ENCODE data around the gene CPM. TPM values are rescaled to one million over a fixed set of nuclear protein-coding genes. Genes with fewer than 3 reads are reported as not detected.

The CPM gene
- total and polyA plus RNA-seq, 2 donors: 14.3 to 24.6 TPM

DNA sequence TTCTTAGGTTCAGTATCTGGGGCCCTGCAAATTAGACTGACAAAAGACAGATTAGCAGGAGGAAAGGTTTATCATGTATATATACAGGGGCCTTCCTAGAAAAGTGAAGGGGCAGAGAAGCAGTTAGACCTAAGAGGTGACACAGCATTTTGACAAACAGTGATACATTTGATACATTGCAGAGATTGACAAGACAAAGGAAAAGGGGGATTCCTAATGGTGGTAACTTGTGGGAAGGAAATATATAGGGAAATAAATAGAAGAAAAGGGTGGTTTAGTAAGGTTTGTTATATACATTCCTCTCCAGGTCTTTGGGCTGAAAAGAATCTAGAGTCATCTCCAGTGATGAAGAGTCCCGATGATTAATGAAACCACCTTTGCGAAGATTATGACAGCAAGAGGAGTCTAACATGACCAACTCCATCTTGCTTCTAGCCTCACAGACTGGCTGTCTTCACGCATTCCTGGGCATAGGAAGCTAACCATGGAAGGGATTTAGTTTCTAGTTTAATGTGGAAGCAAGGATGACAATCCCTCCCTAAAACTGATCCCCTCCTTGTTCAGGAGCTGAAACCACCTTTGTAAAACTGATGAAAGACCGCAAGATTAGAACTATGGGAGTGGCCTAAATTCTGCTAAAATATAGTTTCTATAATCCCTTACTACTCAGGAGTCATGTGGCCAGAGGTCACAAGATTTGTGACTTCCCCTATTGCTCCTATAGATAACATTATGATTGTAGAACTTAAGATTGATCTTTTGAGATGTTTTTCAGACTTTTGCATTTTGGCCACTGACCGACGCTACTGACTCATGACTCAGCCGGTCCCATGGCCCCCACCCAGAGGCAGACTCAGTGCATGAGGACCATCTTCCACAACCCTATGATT is 31.1 kb upstream of the CPM start:
- no peak overlapping the region for H3K4me3 ChIP-seq (ENCODE audit: low read depth, low read length)
- no peak for DNase-seq (ENCODE audit: extremely low spot score)
- no peaks in the 10 kb centered on the region for H3K36me3 ChIP-seq (ENCODE audit: insufficient read depth)
- WGBS: 92% methylated on average over 7 of the region's 7 CpGs
- H3K27ac ChIP-seq (ENCODE audit: low read depth): no peak overlapping the region
- no peaks in the 10 kb centered on the region for H3K4me1 ChIP-seq (ENCODE audit: insufficient read depth)

DNA sequence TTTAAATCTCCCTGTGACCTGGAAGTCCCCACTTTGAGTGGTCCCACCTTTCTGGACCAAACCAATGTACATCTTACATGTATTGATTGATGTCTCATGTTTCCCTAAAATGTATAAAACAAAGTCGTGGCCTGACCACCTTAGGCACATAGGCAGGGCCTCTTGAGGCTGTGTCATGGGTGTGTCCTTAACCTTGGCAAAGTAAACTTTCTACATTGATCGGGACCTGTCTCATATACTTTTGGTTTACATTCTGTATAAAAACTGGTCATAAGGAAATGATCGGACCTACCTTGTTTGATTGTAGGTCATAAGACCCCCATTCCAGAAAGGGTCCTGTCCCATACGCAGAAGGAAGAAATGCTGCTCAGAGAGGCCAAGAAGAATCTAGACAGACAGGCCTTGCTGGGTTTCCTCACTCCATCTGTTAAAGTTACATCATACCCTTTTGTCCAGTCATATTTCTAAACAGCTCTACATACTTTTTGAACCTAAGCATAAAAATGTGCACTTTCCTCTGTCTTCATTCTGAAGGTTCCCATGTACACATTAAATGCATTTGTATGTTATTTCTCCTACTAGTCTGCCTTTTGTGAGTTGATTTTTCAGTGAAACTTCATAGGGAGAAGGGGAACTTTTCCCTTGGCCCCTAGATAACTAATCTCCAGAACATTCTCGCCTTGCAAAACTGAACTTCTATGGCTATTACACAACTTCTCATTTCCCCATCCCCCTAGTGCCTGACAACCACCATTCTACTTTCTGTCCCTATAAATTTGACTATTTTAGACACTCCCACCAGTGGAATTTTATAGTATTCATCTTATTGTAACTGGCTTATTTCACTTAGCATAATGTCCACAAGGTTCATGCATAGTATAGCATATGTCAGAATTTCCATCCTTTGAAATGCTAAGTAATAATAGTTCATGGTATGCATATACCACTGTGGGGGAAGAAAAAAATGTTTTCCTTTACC is 30.2 kb upstream of the CPM start:
- 74% methylated on average over 5 of the region's 5 CpGs for WGBS
- Histone ChIP-seq H3K4me3 (ENCODE audit: low read depth, low read length) (no peak overlapping the region), H3K36me3 (ENCODE audit: insufficient read depth) (no peaks in the 10 kb centered on the region), H3K4me1 (ENCODE audit: insufficient read depth) (no peaks in the 10 kb centered on the region), H3K27ac (ENCODE audit: low read depth) (peak overlapping the region; percentile 50)
- no peak for DNase-seq (ENCODE audit: extremely low spot score)

DNA sequence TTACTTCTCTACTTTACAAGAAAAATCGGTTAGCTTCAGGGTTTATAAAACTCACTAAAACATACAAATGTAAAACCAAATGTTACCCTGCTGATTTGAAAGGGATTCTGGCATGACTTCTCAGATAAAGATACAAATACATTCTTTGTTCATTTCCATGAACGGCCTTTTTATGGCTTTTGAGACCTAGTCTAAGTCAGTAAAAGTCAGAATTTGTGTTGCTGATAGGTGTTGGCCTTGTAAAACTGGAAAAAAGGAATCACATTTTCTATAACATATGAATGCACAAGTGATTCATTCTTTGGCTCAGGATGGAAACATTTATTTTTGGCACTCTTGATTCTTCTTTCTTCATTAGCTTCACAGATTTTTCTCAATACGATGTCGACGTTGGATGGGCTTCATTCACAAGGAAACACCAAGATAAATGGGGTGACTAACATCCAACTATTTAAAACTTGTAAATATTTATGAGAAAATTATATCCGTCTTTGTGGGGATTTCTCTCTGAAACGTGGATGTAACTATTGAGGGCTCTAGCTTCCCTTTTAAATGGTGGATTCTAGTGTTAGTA is 27.0 kb upstream of the CPM start:
- no peaks in the 10 kb centered on the region for H3K4me1 ChIP-seq (ENCODE audit: insufficient read depth)
- H3K36me3 ChIP-seq (ENCODE audit: insufficient read depth): no peaks in the 10 kb centered on the region
- whole genome bisulfite sequencing: 20% methylated on average over 7 of the region's 7 CpGs
- peak; percentile 55 for DNase-seq (ENCODE audit: extremely low spot score)
- no peak overlapping the region for H3K27ac ChIP-seq (ENCODE audit: low read depth)
- no peak overlapping the region for H3K4me3 ChIP-seq (ENCODE audit: low read depth, low read length)

DNA sequence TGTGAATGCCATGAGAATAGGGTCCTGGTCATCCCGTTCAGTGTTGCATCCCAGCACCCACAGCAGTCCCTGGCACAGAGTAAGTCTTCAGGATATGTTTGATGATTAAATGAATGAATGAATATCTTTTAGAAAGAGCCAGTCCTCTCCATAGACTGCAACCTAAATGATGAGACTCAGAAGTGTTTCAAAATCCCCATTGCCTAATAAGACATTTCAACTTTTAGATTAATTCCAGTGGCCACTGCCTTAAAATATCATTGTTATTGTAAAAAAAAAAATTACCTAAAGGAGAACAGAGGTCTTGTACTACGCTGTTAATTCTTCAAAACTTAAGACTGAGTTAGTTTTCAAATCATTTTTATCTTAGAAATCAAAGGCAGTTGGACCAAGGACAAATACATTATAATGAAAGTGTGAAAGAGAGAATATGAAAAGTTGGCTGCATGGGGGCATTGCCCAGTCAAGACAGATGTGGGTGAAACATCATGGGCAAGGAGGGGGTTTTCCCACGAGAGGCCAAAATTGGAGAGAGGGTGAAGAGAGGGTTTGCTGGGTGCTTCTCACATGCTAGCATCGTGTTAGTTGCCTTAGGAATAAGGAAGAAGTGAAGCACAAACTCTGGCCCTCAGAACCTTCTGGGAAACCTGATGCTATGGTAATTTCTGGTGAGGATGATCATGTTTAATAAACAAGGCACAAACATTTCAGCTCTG is 26.3 kb upstream of the CPM start:
- no peaks in the 10 kb centered on the region for H3K36me3 ChIP-seq (ENCODE audit: insufficient read depth)
- no peaks in the 10 kb centered on the region for H3K4me1 ChIP-seq (ENCODE audit: insufficient read depth)
- H3K4me3 ChIP-seq (ENCODE audit: low read depth, low read length): no peak overlapping the region
- WGBS: 57% methylated on average over 4 of the region's 4 CpGs
- no peak for DNase-seq (ENCODE audit: extremely low spot score)
- H3K27ac ChIP-seq (ENCODE audit: low read depth): no peak overlapping the region

DNA sequence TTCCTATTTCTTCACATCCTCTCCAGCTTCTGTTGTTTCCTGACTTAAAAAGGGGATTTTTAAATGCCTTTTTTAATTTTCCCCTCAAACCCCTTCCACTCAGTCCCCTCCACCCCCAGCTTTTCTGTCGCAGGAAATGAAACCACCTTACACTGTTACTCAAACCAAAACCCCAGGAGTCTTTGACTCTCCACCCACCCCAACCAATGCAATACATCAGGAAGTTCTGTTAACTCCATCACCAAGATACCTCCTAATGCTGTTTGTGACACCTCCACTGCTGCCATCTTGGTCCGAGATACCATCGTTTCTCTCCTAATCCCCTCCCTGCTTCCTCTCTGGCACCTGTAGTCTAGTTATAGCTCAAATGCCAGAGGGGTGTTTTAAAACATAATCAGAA is 25.4 kb upstream of the CPM start:
- no peaks in the 10 kb centered on the region for H3K36me3 ChIP-seq (ENCODE audit: insufficient read depth)
- no peak for DNase-seq (ENCODE audit: extremely low spot score)

DNA sequence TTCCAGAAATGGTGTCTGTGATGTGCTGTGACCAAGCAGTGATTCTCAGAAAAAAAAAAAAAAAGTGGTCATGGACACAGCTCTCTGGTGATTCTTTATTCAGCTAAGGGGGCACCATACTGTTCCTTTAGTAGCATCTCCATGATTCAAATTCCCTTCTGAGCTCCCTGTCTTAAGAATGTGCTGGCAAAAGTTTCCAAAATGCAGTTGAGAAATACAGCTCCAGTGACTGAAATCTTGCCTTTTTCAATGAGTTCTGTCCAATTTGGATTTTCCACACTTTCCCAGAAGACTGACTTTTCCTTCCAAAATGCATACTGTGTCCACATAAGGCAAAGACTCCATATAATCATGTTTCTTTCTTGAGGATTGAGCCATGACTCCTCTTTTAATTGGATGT is 24.3 kb upstream of the CPM start:
- no peak overlapping the region for H3K27ac ChIP-seq (ENCODE audit: low read depth)
- no peak overlapping the region for H3K4me3 ChIP-seq (ENCODE audit: low read depth, low read length)
- DNase-seq (ENCODE audit: extremely low spot score): no peak
- no peaks in the 10 kb centered on the region for H3K36me3 ChIP-seq (ENCODE audit: insufficient read depth)
- no peaks in the 10 kb centered on the region for H3K4me1 ChIP-seq (ENCODE audit: insufficient read depth)

More for the DNA sequence above, 25.4 kb upstream of the CPM start:
- no peaks in the 10 kb centered on the region for H3K4me1 ChIP-seq (ENCODE audit: insufficient read depth)
- 77% methylated on average over 3 of the region's 3 CpGs for whole genome bisulfite sequencing
- H3K4me3 ChIP-seq (ENCODE audit: low read depth, low read length): no peak overlapping the region
- H3K27ac ChIP-seq (ENCODE audit: low read depth): no peak overlapping the region

DNA sequence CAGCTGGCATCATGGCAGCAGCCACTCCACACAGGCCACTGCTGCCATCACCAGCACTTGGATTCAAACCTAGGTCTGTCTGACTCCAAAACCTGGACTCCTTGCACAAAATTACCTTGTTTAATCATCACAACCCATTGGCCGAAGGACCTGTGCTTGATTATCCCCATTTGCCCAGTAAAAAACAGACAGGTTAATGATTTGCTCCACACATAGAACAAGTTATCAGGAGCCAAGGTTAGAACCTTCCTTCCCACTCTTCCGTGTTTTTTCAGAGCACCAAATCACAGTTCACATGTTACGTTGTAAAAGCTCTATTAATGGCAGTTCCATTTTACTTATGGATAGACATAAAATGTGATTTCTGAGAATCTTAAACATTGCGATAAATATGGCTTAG is 23.5 kb upstream of the CPM start:
- no peaks in the 10 kb centered on the region for H3K4me1 ChIP-seq (ENCODE audit: insufficient read depth)
- WGBS: 99% methylated on average over 4 of the region's 4 CpGs
- H3K27ac ChIP-seq (ENCODE audit: low read depth): no peak overlapping the region
- no peak for DNase-seq (ENCODE audit: extremely low spot score)
- no peak overlapping the region for H3K4me3 ChIP-seq (ENCODE audit: low read depth, low read length)
- no peaks in the 10 kb centered on the region for H3K36me3 ChIP-seq (ENCODE audit: insufficient read depth)

DNA sequence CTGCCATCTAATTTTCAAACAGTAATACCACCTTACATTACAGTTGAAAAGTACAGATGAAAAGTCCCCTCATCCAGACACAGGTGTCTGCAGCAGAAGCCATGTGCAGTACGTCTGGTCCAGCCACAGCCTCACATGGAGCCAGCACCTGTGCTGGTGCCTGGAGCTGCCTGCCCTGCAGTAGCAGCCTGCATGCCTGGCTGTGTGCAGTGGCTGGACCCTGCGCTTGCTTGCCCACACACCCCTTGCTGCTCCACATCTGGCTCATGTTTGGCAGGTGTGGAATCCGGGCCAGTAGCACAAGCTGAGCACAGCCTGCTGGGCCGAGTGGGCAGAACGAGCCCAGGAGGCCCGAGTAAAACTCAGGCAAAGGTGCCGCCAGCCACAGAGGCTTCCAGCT is 21.8 kb upstream of the CPM start:
- no peak for DNase-seq (ENCODE audit: extremely low spot score)
- no peaks in the 10 kb centered on the region for H3K4me1 ChIP-seq (ENCODE audit: insufficient read depth)
- 91% methylated on average over 7 of the region's 7 CpGs for WGBS
- no peaks in the 10 kb centered on the region for H3K36me3 ChIP-seq (ENCODE audit: insufficient read depth)
- H3K4me3 ChIP-seq (ENCODE audit: low read depth, low read length): no peak overlapping the region
- H3K27ac ChIP-seq (ENCODE audit: low read depth): no peak overlapping the region

DNA sequence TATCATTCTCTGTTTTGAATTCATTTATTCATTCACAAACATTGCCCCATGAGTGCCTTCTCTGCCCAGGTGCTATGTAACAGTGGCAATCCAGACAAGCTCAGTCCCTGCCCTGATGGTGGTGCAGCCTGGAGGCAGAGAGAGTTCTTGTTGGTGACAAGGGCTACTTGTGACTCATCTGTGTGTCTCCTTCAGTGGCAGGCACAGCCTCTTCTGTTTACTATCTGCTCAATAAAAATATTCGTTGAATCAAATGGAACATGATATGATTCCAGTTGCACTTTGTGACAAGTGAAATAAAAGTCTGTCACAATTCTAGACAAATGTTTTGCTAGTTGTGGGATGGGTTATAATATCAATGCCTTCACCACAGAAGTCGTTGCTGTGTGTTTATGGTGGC is 20.6 kb upstream of the CPM start:
- WGBS: 36% methylated on average over 2 of the region's 2 CpGs
- Histone ChIP-seq H3K4me1 (ENCODE audit: insufficient read depth) (no peaks in the 10 kb centered on the region), H3K36me3 (ENCODE audit: insufficient read depth) (no peaks in the 10 kb centered on the region), H3K4me3 (ENCODE audit: low read depth, low read length) (no peak overlapping the region), H3K27ac (ENCODE audit: low read depth) (no peak overlapping the region)
- no peak for DNase-seq (ENCODE audit: extremely low spot score)

DNA sequence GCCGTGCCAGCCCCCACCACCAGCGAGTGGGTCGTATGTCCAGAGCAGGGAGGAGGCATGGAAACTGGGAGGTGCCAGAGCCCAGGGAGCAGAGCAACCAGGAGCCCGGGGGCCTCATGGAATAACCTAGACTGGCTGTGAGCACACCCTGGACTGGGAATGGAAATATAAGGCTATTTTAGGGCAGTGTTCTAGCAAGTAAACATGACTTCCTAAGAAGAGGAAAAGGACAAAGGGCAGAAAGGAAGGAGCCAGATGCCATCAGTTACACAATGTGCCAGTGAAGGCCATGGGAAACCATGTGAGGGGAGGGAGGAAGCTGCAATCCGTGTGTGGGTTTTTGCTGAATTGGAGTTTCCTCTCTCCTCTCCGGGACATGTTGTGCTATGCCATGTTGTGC is 18.7 kb upstream of the CPM start:
- Histone ChIP-seq H3K4me1 (ENCODE audit: insufficient read depth) (no peaks in the 10 kb centered on the region), H3K4me3 (ENCODE audit: low read depth, low read length) (no peak overlapping the region), H3K36me3 (ENCODE audit: insufficient read depth) (no peaks in the 10 kb centered on the region), H3K27ac (ENCODE audit: low read depth) (no peak overlapping the region)
- WGBS: 78% methylated on average over 6 of the region's 6 CpGs
- no peak for DNase-seq (ENCODE audit: extremely low spot score)

DNA sequence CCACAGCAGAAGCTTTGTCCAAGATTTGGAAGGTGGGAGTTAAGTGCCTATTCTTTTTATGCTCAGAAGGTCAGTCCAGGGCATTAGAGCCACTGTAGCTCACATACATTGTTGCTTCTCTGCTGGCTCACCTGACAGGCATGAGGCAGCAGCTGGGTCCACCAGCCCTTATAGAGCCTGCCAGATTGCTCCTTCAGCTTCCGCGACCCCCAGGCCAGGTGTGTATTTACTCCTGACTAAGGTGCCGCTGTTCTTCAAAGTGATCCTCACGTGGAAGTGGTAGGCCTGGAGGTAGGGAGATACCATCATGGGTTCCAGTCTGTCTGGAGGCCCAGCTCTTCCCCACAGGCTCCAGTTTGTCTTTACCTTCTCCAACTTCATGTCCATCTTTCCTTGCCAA is 17.5 kb upstream of the CPM start:
- Histone ChIP-seq H3K27ac (ENCODE audit: low read depth) (no peak overlapping the region), H3K36me3 (ENCODE audit: insufficient read depth) (no peaks in the 10 kb centered on the region), H3K4me1 (ENCODE audit: insufficient read depth) (no peaks in the 10 kb centered on the region), H3K4me3 (ENCODE audit: low read depth, low read length) (no peak overlapping the region)
- WGBS: 95% methylated on average over 4 of the region's 4 CpGs
- no peak for DNase-seq (ENCODE audit: extremely low spot score)

DNA sequence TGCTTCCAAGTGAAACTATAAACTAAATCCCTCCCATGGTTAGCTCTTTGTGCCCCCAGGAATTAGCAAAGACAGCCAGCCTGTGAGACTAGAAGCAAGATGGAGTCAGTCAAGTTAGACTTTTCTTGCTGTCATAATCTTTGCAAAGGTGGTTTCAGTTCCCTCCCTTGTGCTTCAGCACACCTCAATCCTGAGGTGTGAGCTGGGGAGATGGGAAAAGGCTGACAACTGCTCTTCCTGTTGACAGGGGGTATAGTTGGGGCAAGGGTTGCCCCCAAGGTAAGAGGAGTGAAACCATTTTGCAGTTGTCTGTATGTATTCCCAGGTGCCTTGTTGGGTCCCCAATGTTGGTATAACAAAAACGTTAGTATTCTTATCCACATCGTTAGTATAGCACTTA is 12.3 kb upstream of the CPM start:
- 92% methylated on average over 2 of the region's 2 CpGs for WGBS
- no peak for DNase-seq (ENCODE audit: extremely low spot score)

More for the DNA sequence above, 12.3 kb upstream of the CPM start:
- Histone ChIP-seq H3K4me3 (ENCODE audit: low read depth, low read length) (no peak overlapping the region), H3K27ac (ENCODE audit: low read depth) (no peak overlapping the region), H3K4me1 (ENCODE audit: insufficient read depth) (no peaks in the 10 kb centered on the region), H3K36me3 (ENCODE audit: insufficient read depth) (no peaks in the 10 kb centered on the region)

All from urinary bladder (tissue), 4 donors.